Naive B cell (primary cell): ENCODE data around the gene INIP. TPM values are rescaled to one million over a fixed set of nuclear protein-coding genes. Genes with fewer than 3 reads are reported as not detected.
"Not testable (repeated sequence)": the region's sequence is repeated elsewhere in the genome, so short reads cannot be mapped to it uniquely, and the experiment has no call there.

Experiments used
- ATAC-seq, 2 donors: fragments of 150-1000 bp; cut with Tn5 transposase; 2 replicates each; pipeline ENCODE4 v1.10.0; 2021; ENCODE audit warnings: low read depth in 2 of 2, mild to moderate bottlenecking in 2 of 2, moderate library complexity in 2 of 2
- DNase-seq: peaks from one replicate; pipeline ENCODE4 v3.0.0; 2022
- H3K27ac Mint-ChIP-seq, 6 donors: one replicate each; pipeline ENCODE4 v1.8.0; 2020 to 2022; ENCODE audit warnings: mild to moderate bottlenecking in 6 of 6, mixed read lengths in 6 of 6, moderate library complexity in 5 of 6, inconsistent platforms in 2 of 6
- H3K27me3 Mint-ChIP-seq, 3 donors: one replicate each; pipeline ENCODE4 v1.8.0; 2021 to 2022; ENCODE audit warnings: mixed read lengths in 3 of 3, mild to moderate bottlenecking in 1 of 3
- H3K36me3 Mint-ChIP-seq, 2 donors: one replicate each; pipeline ENCODE4 v1.8.0; 2020 to 2022; ENCODE audit warnings: mixed read lengths in 2 of 2, inconsistent platforms in 1 of 2, mild to moderate bottlenecking in 1 of 2
- H3K4me1 Mint-ChIP-seq, 3 donors: one replicate each; pipeline ENCODE4 v1.8.0; 2020 to 2022; ENCODE audit warnings: mixed read lengths in 3 of 3, inconsistent platforms in 1 of 3, mild to moderate bottlenecking in 1 of 3, moderate library complexity in 1 of 3
- H3K4me3 Mint-ChIP-seq, 8 donors: one replicate each; pipeline ENCODE4 v1.8.0; 2020 to 2022; ENCODE audit warnings: mild to moderate bottlenecking in 8 of 8, mixed read lengths in 8 of 8, moderate library complexity in 8 of 8, inconsistent platforms in 2 of 8
- H3K9me3 Mint-ChIP-seq, 7 donors: one replicate each; pipeline ENCODE4 v1.8.0; 2020 to 2022; ENCODE audit warnings: mixed read lengths in 7 of 7, mild to moderate bottlenecking in 5 of 7, inconsistent platforms in 2 of 7, moderate library complexity in 1 of 7
- polyA plus RNA-seq, 6 donors: library from polyadenylated mRNA; unstranded; fragments of 300-500 nt; fragmentation: Illumina TruSeq; gene quantifications; one replicate each; pipeline ENCODE4 v1.2.3, GENCODE V29; 2021; ENCODE audit warnings: low read depth in 6 of 6

INIP gene
- polyA plus RNA-seq, 6 donors from 2014 or later, result 25.0 to 44.8 (median 38.2) TPM

- H3K9me3 Mint-ChIP-seq, result no peaks in the 10 kb centered on the region
- DNase-seq, result no peak
- no peak for ATAC-seq
- H3K4me3 Mint-ChIP-seq, result no peak overlapping the region
- peaks cover 0 to 10% (median 5%) of the 10 kb centered on the region in 3 donors for H3K4me1 Mint-ChIP-seq
- no peak overlapping the region for H3K27ac Mint-ChIP-seq
- peaks cover 13 to 36% of the 10 kb centered on the region in 2 donors for H3K36me3 Mint-ChIP-seq
- H3K27me3 Mint-ChIP-seq, result no peaks in the 10 kb centered on the region
Observed at GRCh38 chr9:112689161-112689740, 28.7 kb downstream of the INIP start.

- peaks cover 0 to 7% (median 5%) of the 10 kb centered on the region in 3 donors for H3K27me3 Mint-ChIP-seq
- H3K4me3 Mint-ChIP-seq, result no peak overlapping the region
- H3K36me3 Mint-ChIP-seq, result peaks cover 20 to 23% of the 10 kb centered on the region in 2 donors
- ATAC-seq, result no peak
- H3K27ac Mint-ChIP-seq, result peak overlapping the region in 3 of 6 donors; percentile 3 to 82 (median 5)
- H3K4me1 Mint-ChIP-seq, result peaks cover 3 to 5% (median 4%) of the 10 kb centered on the region in 3 donors
- DNase-seq, result no peak
- peaks cover 12 to 27% (median 23%) of the 10 kb centered on the region in 7 donors for H3K9me3 Mint-ChIP-seq
Observed at GRCh38 chr9:112680731-112681402, 37.0 kb downstream of the INIP start.

- Mint-ChIP-seq H3K9me3 (peaks cover 11 to 30% (median 18%) of the 10 kb centered on the region in 7 donors), H3K4me1 (no peaks in the 10 kb centered on the region), H3K36me3 (peaks cover 9 to 23% of the 10 kb centered on the region in 2 donors), H3K27me3 (peaks cover 0 to 7% (median 5%) of the 10 kb centered on the region in 3 donors), H3K4me3 (no peak overlapping the region), H3K27ac (no peak overlapping the region)
- no peak for DNase-seq
- no peak for ATAC-seq
Observed at GRCh38 chr9:112677040-112677439, 40.9 kb downstream of the INIP start.

- not testable (repeated sequence) for H3K4me3 Mint-ChIP-seq, H3K4me1 Mint-ChIP-seq, ATAC-seq, DNase-seq, H3K27ac Mint-ChIP-seq, H3K27me3 Mint-ChIP-seq
- H3K36me3 Mint-ChIP-seq, result peaks cover 9 to 14% of the 10 kb centered on the region in 2 donors
- peaks cover 8 to 20% (median 11%) of the 10 kb centered on the region in 7 donors for H3K9me3 Mint-ChIP-seq
Observed at GRCh38 chr9:112673221-112673620, 44.7 kb downstream of the INIP start.

GRCh38 chr9:112670991-112671625 is 46.8 kb downstream of the INIP start:
- DNase-seq (no peak), ATAC-seq (no peak)
- Mint-ChIP-seq H3K9me3 (peaks cover 0 to 5% (median 0%) of the 10 kb centered on the region in 7 donors), H3K27ac (no peak overlapping the region), H3K4me3 (no peak overlapping the region), H3K27me3 (no peaks in the 10 kb centered on the region), H3K4me1 (no peaks in the 10 kb centered on the region), H3K36me3 (no peaks in the 10 kb centered on the region)

GRCh38 chr9:112669326-112669725 is 48.6 kb downstream of the INIP start:
- Mint-ChIP-seq H3K36me3 (no peaks in the 10 kb centered on the region), H3K27me3 (no peaks in the 10 kb centered on the region), H3K4me3 (no peak overlapping the region), H3K4me1 (no peaks in the 10 kb centered on the region), H3K27ac (no peak overlapping the region), H3K9me3 (peaks cover 0 to 5% (median 0%) of the 10 kb centered on the region in 7 donors)
- no peak for ATAC-seq
- DNase-seq, result no peak

- H3K27me3 Mint-ChIP-seq, result no peaks in the 10 kb centered on the region
Observed at GRCh38 chr9:112665347-112665746, 52.6 kb downstream of the INIP start.

GRCh38 chr9:112664531-112664930 is 53.4 kb downstream of the INIP start:
- no peaks in the 10 kb centered on the region for H3K27me3 Mint-ChIP-seq
- H3K9me3 Mint-ChIP-seq, result no peaks in the 10 kb centered on the region
- ATAC-seq (no peak), DNase-seq (no peak)
- H3K36me3 Mint-ChIP-seq, result no peaks in the 10 kb centered on the region
- no peaks in the 10 kb centered on the region for H3K4me1 Mint-ChIP-seq
- H3K27ac Mint-ChIP-seq, result no peak overlapping the region
- no peak overlapping the region for H3K4me3 Mint-ChIP-seq

More at GRCh38 chr9:112665347-112665746, 52.6 kb downstream of the INIP start:
- Mint-ChIP-seq H3K36me3 (no peaks in the 10 kb centered on the region), H3K9me3 (no peaks in the 10 kb centered on the region), H3K4me3 (no peak overlapping the region), H3K27ac (no peak overlapping the region), H3K4me1 (no peaks in the 10 kb centered on the region)
- ATAC-seq, result no peak
- DNase-seq, result no peak

- H3K4me1 Mint-ChIP-seq, result no peaks in the 10 kb centered on the region
- DNase-seq (no peak), ATAC-seq (no peak)
- H3K4me3 Mint-ChIP-seq, result no peak overlapping the region
- no peaks in the 10 kb centered on the region for H3K9me3 Mint-ChIP-seq
- no peak overlapping the region for H3K27ac Mint-ChIP-seq
- H3K36me3 Mint-ChIP-seq, result peaks cover 0 to 6% of the 10 kb centered on the region in 2 donors
- H3K27me3 Mint-ChIP-seq, result no peaks in the 10 kb centered on the region
Observed at GRCh38 chr9:112663681-112664080, 54.2 kb downstream of the INIP start.

GRCh38 chr9:112659906-112660305 is 58.0 kb downstream of the INIP start:
- H3K9me3 Mint-ChIP-seq, result no peaks in the 10 kb centered on the region
- H3K4me3 Mint-ChIP-seq, result no peak overlapping the region
- peaks cover 0 to 6% of the 10 kb centered on the region in 2 donors for H3K36me3 Mint-ChIP-seq
- peak overlapping the region in 1 of 6 donors; percentile 8 for H3K27ac Mint-ChIP-seq
- no peaks in the 10 kb centered on the region for H3K4me1 Mint-ChIP-seq
- DNase-seq (no peak), ATAC-seq (no peak)
- H3K27me3 Mint-ChIP-seq, result no peaks in the 10 kb centered on the region

- DNase-seq (no peak), ATAC-seq (no peak)
- H3K27ac Mint-ChIP-seq, result peak overlapping the region in 1 of 6 donors; percentile 51
- no peak overlapping the region for H3K4me3 Mint-ChIP-seq
- no peaks in the 10 kb centered on the region for H3K4me1 Mint-ChIP-seq
- H3K36me3 Mint-ChIP-seq, result peaks cover 2 to 7% of the 10 kb centered on the region in 2 donors
- H3K27me3 Mint-ChIP-seq, result no peaks in the 10 kb centered on the region
- peaks cover 0 to 3% (median under 1%) of the 10 kb centered on the region in 7 donors for H3K9me3 Mint-ChIP-seq
Observed at GRCh38 chr9:112655668-112656067, 62.2 kb downstream of the INIP start.

- H3K36me3 Mint-ChIP-seq, result peaks cover 8 to 19% of the 10 kb centered on the region in 2 donors
- DNase-seq (no peak), ATAC-seq (no peak)
- H3K4me1 Mint-ChIP-seq, result no peaks in the 10 kb centered on the region
- no peak overlapping the region for H3K4me3 Mint-ChIP-seq
- peaks cover 3 to 16% (median 10%) of the 10 kb centered on the region in 7 donors for H3K9me3 Mint-ChIP-seq
- no peaks in the 10 kb centered on the region for H3K27me3 Mint-ChIP-seq
- no peak overlapping the region for H3K27ac Mint-ChIP-seq
Observed at GRCh38 chr9:112654282-112654681, 63.6 kb downstream of the INIP start.

GRCh38 chr9:112648624-112649023 is 69.3 kb downstream of the INIP start:
- Mint-ChIP-seq H3K9me3 (peaks cover 11 to 51% (median 33%) of the 10 kb centered on the region in 7 donors), H3K4me1 (no peaks in the 10 kb centered on the region), H3K27me3 (no peaks in the 10 kb centered on the region), H3K27ac (no peak overlapping the region), H3K36me3 (peaks cover 31 to 57% of the 10 kb centered on the region in 2 donors), H3K4me3 (no peak overlapping the region)
- ATAC-seq (no peak), DNase-seq (no peak)

GRCh38 chr9:112647596-112647995 is 70.3 kb downstream of the INIP start:
- Mint-ChIP-seq H3K4me1 (no peaks in the 10 kb centered on the region), H3K9me3 (peaks cover 11 to 51% (median 33%) of the 10 kb centered on the region in 7 donors), H3K4me3 (peak overlapping the region in 1 of 8 donors; percentile 63), H3K27me3 (no peaks in the 10 kb centered on the region), H3K27ac (no peak overlapping the region), H3K36me3 (peaks cover 31 to 61% of the 10 kb centered on the region in 2 donors)
- no peak for DNase-seq
- no peak for ATAC-seq
